HG03139 (cell line): Measurements from ENCODE around the gene FAM131B.

ENCODE experiments used
- ATAC-seq: cut with Tn5 transposase; IDR thresholded peaks from one replicate; pipeline ENCODE4 v1.9.1; 2021; ENCODE audit not compliant: unreplicated experiment

Gene FAM131B

GRCh38 chr7:143383642-143383957 is 21.1 kb upstream of the FAM131B start:
- no peak for ATAC-seq

DNA sequence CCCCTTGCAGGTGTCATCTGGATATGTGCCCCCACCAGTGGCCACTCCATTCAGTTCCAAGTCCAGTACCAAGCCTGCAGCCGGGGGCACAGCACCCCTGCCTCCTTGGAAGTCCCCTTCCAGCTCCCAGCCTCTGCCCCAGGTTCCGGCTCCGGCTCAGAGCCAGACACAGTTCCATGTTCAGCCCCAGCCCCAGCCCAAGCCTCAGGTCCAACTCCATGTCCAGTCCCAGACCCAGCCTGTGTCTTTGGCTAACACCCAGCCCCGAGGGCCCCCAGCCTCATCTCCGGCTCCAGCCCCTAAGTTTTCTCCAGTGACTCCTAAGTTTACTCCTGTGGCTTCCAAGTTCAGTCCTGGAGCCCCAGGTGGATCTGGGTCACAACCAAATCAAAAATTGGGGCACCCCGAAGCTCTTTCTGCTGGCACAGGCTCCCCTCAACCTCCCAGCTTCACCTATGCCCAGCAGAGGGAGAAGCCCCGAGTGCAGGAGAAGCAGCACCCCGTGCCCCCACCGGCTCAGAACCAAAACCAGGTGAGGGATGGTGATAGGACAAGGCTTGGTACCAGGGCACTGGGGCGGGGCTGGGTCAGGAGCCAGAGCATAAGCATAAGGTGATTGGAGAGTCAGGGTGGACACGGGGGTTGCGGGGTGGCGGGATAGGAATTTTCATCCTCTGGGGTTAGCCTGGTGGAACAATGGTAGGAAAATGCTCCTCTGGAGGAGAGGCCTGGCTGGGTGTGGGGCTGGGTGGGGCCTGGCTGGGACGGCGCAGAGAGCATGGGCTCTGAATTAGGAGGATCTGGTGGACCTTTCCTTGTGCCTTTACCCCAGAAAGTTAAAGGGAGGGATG is 20.5 kb upstream of the FAM131B start:
- no peak for ATAC-seq

DNA sequence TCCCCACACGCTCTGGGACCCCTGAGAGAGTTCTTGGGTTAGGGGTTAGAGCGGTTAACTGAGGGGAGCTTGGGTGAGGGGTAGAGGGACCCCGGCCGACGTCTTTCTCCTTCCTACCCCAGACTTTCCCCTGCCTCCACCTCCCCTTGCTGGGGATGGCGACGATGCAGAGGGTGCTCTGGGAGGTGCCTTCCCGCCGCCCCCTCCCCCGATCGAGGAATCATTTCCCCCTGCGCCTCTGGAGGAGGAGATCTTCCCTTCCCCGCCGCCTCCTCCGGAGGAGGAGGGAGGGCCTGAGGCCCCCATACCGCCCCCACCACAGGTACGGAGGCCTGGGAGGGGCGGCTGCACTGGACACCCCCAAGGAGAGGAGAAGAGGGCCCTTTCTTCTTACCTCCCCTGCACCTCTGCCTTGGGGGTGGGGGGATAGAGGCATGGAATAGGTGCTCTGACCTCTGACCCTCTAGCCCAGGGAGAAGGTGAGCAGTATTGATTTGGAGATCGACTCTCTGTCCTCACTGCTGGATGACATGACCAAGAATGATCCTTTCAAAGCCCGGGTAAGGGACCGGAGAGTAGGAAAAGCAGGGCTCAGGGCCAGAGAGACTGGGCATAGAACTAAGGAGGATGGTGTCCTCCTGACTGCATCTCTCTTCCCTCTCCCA is 19.7 kb upstream of the FAM131B start:
- ATAC-seq, result no peak

- peak; percentile 10 for ATAC-seq
Observed at GRCh38 chr7:143381427-143382125, 19.1 kb upstream of the FAM131B start.

DNA sequence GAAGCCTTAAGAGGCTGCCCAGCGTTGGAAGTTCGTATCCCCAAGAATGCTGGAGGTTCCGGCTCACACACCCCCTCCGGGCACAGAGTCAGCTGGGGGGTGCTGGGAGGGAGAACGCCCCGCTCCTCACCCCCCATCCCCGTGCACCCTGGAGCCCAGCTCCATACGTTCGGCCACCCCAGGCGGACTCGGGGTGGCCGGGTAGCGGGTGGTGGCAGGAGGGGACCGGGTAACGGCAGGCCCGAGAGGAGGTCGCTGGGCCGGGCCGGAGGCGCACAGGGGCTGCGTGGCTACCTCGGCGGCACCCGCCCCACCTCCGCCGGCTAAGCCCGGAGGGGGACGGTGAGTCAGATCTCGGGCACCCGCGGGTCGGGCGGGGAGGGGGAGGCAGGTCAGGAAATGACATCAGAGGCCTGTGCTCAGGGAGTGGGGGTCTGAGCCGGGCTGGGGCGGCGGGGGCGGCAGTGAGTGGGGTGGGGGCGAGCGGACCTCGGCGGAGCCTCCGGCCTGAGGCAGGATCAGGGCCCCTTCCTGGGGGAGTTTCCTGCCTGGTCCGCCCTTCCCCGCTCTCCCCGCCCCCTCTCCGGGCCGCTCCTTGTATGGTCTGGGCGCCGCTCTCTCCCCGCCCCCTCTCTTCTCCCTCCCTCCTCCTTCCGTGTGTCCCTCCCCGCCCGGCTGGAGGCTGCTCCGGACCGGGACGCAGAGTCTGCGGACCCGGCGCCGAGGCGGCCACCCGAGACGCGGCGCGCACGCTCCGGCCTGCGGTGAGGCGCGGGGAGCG is 18.3 kb upstream of the FAM131B start, which contains the start of gene ZYX:
Gene ZYX, plus strand, starts transcription at position 700 of the 781 bp plus-strand sequence. CDS start 227 bp downstream, outside the sequence.
- ATAC-seq, result peak; percentile 70

- peak; percentile 45 for ATAC-seq
Observed at GRCh38 chr7:143380260-143380645, 17.7 kb upstream of the FAM131B start.

DNA sequence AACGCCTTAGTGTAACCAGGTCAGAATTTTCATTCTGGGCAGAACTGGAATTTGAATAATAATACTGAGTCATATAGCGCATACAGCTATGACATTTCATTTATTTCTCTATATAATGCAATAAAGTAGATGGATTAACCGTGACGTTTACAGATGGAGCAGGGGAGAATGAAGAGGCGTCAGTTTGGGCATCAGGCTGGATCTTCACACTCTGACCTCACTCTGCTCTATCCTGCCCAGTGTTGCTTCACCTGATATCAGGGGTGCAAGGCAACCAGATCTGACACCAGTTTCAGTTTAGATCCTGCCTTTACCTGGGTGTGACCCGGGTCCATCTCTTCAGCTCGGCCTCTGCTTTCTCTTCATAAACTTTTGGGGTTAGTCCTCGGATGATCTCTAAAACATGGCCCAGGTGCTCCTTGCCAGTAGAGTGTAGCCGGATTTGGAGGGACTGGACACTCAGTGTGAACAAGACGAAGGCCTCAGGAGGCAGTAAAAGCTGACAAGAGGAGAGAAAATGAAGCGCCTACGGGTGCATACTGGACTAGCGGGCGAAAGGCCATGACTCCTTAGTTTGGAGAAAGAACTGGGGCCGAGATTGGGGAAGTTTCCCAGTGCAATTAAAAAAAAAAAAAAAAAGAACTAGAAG is 17.2 kb upstream of the FAM131B start:
- ATAC-seq, result no peak

- no peak for ATAC-seq
Observed at GRCh38 chr7:143376396-143376795, 13.9 kb upstream of the FAM131B start.

GRCh38 chr7:143375298-143376034 is 13.0 kb upstream of the FAM131B start:
- no peak for ATAC-seq

GRCh38 chr7:143374561-143374960 is 12.0 kb upstream of the FAM131B start:
- no peak for ATAC-seq

- ATAC-seq, result no peak
Observed at GRCh38 chr7:143373255-143373794, 10.8 kb upstream of the FAM131B start.

GRCh38 chr7:143372070-143372469 is 9.6 kb upstream of the FAM131B start:
- ATAC-seq, result no peak

- ATAC-seq, result no peak
Observed at GRCh38 chr7:143369678-143370651, 7.5 kb upstream of the FAM131B start.

- ATAC-seq, result no peak
Observed at GRCh38 chr7:143368387-143368786, 5.9 kb upstream of the FAM131B start.

DNA sequence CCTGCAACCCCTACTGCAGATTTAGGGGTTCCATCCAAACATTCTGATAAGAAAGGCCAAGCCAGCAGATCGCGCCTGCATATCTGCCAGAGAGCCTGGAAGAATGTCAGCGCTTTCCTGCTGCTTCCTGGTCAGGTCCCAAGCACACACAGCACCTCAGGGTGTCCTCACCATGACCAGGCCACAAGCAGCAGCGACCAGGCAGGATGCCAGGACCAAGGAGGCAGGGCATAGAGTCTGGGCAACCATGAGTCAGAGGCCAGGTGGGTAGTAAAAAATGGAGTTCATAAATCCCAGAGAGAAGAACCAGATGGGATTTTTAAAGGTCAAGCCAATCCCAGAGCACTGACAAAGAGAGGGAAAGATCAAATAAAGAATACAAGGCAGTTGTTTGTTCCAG is 5.5 kb upstream of the FAM131B start:
- no peak for ATAC-seq

- no peak for ATAC-seq
Observed at GRCh38 chr7:143363016-143363937, 764 bp upstream of the FAM131B start.

GRCh38 chr7:143361552-143362130 is 872 bp downstream of the FAM131B start:
- no peak for ATAC-seq
